GM19035 (cell line): ENCODE results near the gene ORM2.

Experiments used
- ATAC-seq: cut with Tn5 transposase; IDR thresholded peaks from one replicate; pipeline ENCODE4 v1.9.1; 2021; ENCODE audit not compliant: unreplicated experiment

Gene ORM2

DNA sequence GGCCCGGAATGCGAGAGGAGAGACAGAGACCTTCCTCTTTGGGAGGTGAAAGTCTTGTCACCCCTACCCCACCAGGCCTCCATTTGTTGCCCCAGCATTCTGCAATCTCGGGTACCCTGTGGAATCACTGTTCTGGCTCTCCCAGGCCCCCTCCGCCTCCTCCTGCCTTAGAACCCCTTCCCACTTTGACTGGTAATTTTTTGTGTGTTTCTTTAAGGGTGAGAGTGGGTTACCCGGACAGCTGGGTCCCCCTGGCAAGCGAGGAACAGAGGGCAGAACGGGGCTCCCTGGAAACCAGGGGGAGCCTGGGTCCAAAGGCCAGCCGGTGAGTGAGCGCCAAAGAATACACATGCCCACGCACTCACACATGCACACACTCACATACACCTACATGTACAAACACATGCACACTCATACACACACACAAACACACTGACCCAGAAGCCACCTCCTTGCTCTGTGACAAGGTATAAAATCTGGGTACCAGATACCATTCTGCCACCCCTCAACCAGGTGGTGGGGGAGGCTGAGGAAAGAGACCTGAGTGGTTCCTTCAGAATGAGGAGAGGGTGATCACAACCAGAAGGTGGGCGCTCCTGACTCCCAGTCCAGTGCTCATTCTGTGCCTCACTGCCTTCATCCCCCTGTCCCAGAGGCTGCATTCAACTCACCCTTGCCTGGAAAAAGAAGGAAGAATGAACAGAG is 37.6 kb upstream of the ORM2 start:
- no peak for ATAC-seq

DNA sequence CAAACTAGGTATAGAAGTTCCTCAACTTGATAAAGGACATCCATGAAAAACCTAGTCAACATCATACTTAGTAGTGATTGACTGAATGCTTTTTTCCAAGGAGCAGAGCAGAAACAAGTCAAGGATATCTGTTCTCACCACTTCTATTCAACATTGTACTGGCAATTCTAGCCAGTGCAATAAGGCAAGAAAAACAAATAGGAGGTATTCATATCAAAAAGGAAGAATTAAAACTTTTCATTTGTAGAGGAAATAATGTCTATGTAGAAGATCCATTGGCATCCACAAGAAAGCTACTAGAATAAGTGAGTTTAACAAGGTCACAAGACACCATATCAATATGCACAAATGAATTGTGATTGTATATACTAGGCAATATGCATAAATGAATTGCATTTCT is 35.0 kb upstream of the ORM2 start:
- ATAC-seq, result no peak

GRCh38 chr9:114296338-114296737 is 33.3 kb upstream of the ORM2 start:
- no peak for ATAC-seq

GRCh38 chr9:114299286-114300152 is 30.1 kb upstream of the ORM2 start:
- no peak for ATAC-seq

DNA sequence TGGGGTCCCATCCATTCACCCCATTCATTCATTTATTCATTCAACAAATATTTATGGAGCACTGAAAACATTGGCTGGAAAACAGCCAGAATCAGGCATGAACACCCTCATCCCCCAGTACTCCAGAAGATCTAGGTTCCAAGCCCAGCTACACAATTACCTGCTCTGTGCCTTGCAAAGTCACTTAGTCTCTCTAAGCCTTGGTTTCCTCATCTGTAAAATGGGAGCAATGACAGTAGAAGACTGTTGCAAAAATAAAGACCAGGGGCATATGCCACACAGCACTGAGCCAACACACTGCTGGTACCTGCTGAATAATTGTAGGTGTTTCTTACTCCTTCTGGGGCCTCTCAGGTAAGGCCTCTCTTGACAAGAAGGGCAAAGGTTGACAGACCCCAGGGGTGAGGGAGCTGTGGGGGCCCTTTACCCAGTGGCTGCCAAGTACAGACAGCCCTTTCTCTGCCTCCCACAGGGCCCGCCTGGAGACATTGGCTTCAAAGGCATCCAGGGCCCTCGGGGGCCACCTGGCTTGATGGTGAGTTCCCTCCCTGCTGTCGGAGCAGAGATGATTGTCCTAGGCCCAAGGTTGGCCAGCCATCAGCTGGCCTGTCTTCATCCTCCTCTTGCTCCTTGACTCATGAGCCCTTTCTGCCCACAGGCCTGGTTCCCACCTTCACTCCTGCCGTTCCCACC is 29.4 kb upstream of the ORM2 start:
- no peak for ATAC-seq

- ATAC-seq, result no peak
Measured at GRCh38 chr9:114300846-114301797, 28.5 kb upstream of the ORM2 start.

- ATAC-seq, result no peak
Measured at GRCh38 chr9:114301798-114302565, 27.7 kb upstream of the ORM2 start.

DNA sequence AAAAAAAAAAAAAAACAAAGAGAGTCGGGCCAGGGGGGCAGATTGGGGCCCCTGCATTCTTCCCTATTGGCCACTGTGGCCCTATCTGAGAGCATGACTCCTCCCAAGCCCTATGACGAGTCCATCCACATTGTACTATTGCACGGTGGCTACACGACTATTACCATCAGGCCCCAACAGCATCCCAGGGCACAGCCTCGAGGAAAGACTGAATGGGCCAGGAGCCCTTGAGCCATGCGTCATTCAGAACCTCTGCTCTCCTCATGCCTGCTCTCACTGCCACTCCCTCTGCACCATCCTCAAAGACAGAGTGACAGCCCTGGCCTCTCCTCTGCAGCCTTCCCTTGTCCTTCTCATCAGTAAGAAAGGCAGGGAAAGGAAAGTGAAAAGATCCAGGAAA is 26.9 kb upstream of the ORM2 start:
- ATAC-seq, result no peak

DNA sequence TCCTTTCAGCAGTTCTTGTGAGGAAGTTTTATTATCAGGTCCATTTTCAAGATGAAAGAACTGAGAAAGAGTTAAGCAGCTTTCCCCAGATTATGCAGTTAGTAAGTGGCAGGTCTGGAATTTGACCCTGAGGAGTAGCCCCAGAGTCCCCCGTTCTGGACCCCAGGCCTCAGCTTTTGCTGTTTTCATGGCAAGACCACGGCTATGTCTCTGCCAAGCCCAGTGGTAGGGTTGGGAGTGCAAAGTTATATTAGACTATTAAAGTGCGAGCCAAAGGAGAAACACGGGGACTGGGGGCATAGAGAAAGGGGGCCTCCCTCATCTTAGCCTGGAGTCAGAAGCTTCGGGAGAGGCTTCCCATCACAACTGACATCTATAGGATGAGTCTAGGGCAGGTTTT is 26.1 kb upstream of the ORM2 start:
- no peak for ATAC-seq

- ATAC-seq, result no peak
Measured at GRCh38 chr9:114303977-114304376, 25.7 kb upstream of the ORM2 start.

DNA sequence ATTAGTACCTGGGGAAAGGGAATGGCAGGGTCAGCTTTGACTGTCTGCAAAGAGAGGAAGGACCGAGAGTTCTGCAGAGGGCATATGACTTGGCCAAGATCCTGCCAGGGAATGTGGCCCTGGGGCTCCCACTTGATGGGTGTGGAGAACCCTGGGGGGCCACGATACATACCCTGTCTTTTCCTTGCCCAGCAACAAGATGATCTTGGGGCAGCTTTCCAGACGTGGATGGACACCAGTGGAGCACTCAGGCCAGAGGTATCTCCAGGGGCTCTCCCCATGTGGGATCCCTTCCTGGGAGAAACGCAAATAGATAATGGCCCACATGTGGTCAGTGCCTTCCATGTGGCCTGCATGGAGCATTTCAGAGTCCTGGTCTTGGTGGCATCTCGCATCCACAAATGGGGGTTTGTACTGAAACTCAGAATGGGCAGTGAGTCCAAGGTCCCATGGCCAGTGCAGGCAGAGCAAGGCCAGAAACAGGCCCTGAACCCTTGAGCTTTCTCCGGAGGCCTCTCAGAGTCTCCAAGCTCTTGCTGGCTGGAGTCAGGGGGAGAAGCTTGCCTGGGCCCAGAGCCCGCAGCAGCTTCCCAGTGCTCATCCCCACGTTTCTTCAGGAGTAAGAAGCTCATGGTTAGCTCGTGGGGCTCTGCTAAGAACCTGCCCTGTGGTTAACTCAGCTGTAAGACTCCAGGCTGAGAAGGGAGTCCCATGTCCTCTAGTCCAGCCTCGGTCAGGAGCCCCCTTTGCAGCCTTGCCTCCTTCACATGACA is 25.1 kb upstream of the ORM2 start:
- no peak for ATAC-seq

GRCh38 chr9:114307899-114308267 is 21.8 kb upstream of the ORM2 start:
- no peak for ATAC-seq

DNA sequence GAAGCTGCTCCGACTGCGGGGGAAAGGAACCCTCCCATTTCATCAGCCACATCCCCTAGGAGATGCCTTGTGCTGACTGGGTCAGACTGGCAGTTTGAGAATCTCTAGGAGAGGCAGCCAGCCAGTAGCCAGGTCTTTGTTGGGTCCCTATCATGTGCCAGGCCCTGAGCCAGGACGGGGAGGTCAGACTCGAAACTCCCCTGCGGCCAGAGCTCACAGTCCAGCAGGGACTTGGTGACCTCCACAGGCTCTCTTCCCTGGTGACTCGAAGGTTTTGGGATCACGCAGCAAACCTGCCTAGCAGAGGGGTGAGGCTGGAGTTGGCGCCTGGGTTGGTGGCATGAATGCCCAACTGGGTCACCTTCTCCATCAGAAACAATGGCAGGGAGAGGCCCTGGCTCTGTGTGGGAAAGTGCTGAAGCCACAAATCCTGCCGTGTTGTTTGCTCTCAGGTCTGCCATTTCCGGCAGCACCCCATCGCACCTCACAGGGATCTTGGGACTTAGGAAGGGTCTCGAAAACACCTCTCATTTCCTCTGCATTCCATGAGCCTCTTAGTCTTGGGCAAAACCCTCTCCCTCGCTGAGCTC is 21.2 kb upstream of the ORM2 start:
- ATAC-seq, result no peak

- ATAC-seq, result no peak
Measured at GRCh38 chr9:114309096-114309495, 20.6 kb upstream of the ORM2 start.

DNA sequence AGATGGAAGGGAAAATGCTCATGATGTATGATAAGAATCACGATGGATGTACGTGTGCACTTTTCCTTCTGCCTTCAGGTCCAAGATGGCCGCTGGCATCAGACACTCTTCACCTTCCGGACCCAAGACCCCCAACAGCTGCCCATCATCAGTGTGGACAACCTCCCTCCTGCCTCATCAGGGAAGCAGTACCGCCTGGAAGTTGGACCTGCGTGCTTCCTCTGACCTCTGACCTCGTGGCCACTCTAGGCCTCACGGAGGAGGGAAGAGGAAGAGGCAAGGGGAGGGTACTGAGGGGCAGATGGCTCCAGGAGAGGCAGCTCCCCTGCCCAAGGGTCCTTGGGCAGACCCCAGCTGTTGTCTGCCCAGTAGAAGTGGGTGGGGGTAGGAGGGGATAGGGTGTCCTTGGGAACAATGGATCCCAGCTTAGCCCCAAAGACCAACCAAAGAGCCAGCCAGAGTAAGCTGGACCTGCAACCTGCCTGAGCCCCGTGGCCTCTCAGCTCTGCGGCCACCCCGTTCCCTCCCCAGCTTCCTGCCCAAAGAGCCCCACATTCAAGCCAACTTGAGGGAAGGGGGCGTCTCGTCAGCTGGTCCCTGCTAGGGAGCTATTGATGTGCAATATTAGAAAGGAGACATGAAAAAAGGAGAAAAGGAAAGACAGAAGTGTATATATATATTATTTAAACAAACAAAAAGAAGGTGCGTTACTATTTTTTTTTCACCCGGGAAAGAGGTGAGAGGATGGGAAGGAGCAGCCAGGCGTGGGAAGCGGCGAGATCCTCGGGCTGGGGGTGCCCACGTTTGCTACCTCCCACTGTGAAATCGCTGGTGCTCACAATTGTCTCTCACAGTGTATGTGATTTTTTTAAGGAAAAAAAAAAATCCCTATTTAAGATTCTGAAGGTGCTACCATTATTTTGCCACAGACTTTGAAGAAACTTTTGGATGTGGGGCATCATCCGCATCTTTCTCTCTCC is 18.9 kb upstream of the ORM2 start:
- ATAC-seq, result no peak

DNA sequence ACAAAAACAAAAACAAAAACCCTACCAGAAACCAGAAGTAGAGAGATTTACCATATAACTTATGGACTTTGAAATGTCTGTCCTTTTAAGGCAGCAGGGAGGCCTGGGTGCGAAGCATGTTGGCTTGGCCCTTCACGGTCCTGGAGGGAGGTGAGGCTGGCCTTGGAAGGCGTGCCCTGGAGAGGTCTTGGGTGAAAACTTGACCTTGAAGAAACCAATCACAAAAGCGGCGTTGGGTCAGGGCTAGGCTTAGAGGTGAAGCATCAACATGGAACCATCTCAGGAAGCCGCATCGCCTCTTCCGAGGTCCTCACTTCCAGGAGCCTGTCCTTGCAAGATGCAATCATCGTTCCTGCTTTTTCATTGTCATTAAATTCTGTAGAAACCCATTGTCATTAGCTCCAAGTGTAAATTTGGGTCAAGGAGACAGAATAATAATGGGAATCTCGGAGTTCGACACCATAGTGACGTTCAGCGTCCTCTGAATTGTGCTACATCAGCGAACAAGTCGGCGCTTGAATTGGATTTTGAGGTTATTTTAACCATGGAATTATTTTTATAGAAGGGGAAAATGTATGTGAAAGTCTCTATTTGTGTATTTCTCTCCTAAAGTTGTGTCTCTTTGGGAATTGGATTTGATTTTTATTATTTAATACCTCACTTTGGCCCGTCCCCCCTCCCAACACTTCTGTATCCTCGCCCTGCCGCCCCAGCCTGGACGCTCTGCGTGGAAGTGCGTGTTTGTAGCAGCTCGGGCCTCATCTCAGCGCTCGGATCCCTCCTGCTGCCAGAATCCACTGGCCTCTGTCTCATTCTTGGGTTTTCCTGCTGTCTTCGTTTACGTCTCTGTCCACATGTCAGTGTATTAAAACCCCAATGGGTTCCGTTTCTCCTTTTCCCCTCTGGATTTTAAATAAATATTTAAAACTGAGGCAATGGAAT is 17.8 kb upstream of the ORM2 start:
- ATAC-seq, result no peak

- ATAC-seq, result no peak
Measured at GRCh38 chr9:114312513-114312875, 17.2 kb upstream of the ORM2 start.
